HG02623 (cell line): ENCODE measurements around the gene DEUP1.
"Not testable (repeated sequence)": the region's sequence is repeated elsewhere in the genome, so short reads cannot be mapped to it uniquely, and the experiment has no call there.

ENCODE experiments used
- ATAC-seq: cut with Tn5 transposase; IDR thresholded peaks from one replicate; pipeline ENCODE4 v1.9.1; 2021; ENCODE audit warnings: moderate library complexity; ENCODE audit not compliant: unreplicated experiment

The DEUP1 gene

DNA sequence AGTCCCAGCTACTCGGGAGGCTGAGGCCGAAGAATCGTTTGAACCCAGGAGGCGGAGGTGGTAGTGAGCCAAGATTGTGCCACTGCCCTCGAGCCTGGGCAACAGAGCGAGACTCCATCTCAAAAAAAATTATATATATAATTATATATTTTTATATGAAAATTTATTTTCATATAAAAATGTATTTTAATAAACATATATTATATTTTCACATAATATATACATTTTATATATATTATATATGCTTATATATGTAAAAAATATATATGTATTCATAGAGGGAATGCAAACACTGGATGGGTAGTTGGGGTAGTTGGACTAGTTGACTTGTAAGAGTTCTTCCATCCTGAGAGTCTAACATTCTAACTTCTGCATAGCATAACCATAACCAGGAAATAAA lies 20.3 kb downstream of the DEUP1 start:
- ATAC-seq: no peak

- no peak for ATAC-seq
Observed at GRCh38 chr11:93359396-93359795, 28.9 kb downstream of the DEUP1 start.

GRCh38 chr11:93361435-93361834 lies 30.9 kb downstream of the DEUP1 start:
- no peak for ATAC-seq

GRCh38 chr11:93368022-93368421 lies 37.5 kb downstream of the DEUP1 start:
- no peak for ATAC-seq

DNA sequence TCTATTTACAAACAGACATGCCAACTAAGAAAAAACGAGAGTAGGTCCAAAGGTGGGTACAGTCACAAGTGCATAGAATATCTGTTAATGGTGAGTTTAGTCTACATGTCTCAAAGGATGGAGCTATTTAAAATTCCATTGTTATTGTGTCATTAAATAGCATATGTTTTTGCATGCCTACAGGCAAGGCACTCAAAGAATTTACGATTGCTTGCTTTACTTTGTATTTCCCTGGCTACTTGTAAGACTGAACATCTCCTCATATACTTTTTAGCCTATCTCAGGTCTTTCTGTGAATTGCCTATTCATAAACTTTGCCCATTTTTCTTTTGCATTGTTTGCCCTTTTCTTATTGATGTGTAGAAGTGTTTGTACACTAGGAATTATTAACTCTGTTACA lies 39.7 kb downstream of the DEUP1 start:
- ATAC-seq: no peak

DNA sequence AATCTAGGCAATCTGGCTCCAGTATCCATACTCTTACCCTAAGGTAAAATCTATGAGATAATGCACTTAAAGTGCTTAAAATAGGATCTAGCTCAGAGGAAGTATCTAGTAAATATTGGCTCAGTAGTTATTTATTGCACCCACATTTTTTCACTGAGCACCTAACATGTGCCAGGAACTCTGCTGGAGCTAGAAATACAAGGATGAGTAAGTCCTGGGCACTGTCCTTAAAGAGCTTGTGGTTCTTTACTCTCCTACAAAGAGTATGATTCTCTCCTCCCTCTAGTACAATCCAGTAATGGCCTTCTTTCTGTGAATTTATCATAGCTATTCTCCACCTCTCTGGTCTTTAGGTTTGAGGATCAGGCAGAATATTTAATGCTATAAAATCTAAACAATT lies 59.2 kb downstream of the DEUP1 start:
- ATAC-seq: no peak

DNA sequence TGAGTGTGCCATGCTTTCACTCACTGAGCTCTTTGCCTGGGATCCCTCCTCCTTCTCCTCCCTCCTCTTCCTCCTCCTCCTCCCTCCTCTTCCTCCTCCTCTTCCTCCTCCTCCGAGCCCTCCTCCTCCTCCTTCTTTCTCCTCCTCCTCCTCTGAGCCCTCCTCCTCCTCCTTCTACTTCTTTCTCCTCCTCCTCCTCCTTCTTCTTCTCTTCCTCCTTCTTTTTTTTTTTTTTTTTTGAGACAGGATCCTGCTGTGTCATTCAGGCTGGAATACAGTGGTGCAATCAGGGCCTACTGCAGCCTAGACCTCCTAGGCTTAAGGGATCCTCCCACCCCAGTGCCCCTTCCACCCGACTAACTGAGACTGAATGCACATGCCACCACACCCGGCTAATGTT lies 62.3 kb downstream of the DEUP1 start:
- ATAC-seq: no peak

GRCh38 chr11:93393386-93393785 lies 62.8 kb downstream of the DEUP1 start:
- no peak for ATAC-seq

- no peak for ATAC-seq
Observed at GRCh38 chr11:93394488-93394887, 63.9 kb downstream of the DEUP1 start.

DNA sequence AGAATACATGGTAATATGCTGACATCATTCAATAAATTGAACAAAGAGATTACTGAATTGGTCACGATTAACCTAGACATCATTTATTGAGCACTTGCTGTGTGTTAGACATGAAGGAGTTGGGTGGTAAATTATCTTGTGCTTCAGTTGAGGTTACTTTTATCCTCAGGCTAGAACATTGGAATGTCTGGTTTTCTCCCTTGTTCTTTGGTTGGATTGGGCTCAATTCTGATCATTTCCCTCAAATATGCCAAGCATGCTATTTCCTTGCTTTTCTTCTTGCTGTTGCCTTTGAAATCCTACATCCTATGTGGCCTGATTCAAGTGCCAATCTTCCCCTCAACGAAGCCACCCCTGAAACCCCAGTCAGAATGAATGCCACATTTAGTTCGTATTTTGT lies 65.8 kb downstream of the DEUP1 start:
- no peak for ATAC-seq

GRCh38 chr11:93403930-93404329 lies 73.4 kb downstream of the DEUP1 start:
- ATAC-seq: no peak

- no peak for ATAC-seq
Observed at GRCh38 chr11:93407777-93408401, 77.3 kb downstream of the DEUP1 start.

DNA sequence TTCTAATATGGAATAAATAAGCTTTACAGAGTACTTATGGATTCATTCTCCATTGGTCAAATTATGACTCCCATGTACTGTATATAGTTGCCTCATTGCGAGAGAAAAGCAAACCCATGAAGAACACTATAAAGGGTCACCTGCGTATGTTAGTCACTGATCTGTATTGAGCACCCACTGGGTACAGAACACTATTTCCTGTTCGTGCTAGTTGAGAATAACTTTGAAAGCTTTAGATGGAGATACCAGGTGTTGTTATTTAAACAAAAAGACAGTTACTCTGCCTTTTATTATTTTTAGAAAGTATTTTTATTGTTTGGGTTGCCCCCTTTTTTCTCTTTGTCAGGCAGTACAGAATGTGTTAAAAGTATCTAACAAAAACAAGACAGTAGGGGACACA lies 79.9 kb downstream of the DEUP1 start:
- ATAC-seq: no peak

DNA sequence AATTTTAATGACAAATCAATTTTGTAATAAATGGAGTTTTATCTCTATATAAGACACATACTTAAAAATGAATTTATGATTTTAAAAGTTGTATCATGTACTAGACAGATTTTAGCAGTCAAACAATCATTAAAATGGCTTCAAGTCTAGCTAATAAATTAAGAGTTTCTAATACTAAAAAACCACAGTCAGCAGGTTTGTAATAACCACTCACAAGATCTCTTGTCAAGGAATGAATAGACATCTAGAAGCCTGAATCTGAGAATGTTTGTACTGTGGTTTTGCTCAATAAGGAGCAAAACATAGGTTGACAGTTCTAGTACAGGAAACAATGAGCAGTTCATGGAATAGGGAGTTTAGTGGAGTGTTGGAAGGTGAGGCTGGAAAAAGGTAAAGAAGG lies 81.2 kb downstream of the DEUP1 start:
- ATAC-seq: no peak

- ATAC-seq: no peak
Observed at GRCh38 chr11:93432247-93432646, 101.7 kb downstream of the DEUP1 start.

GRCh38 chr11:93443232-93443631 lies 112.7 kb downstream of the DEUP1 start:
- ATAC-seq: not testable (repeated sequence)

DNA sequence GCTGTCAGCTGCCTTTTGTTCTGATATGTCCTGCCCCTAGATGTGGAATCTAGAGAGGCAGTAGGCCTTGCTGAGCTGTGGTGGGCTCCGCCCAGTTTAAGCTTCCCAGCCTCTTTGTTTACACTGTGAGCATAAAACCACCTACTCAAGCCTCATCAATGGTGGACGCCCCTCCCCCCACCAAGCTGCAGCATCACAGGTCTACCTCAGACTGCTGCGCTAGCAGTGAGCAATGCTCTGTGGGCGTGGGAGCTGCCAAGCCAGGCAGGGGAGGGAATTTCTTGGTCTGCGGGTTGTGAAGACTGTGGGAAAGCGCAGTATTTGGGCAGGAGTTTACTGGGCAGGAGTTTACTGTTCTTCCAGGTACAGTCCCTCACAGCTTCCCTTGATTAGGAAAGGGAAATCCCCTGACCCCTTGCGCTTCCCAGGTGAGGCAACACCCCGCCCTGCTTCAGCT lies 114.1 kb downstream of the DEUP1 start:
- no peak for ATAC-seq

- no peak for ATAC-seq
Observed at GRCh38 chr11:93458286-93458685, 127.7 kb downstream of the DEUP1 start.

GRCh38 chr11:93463666-93464065 lies 133.1 kb downstream of the DEUP1 start:
- ATAC-seq: not testable (repeated sequence)

DNA sequence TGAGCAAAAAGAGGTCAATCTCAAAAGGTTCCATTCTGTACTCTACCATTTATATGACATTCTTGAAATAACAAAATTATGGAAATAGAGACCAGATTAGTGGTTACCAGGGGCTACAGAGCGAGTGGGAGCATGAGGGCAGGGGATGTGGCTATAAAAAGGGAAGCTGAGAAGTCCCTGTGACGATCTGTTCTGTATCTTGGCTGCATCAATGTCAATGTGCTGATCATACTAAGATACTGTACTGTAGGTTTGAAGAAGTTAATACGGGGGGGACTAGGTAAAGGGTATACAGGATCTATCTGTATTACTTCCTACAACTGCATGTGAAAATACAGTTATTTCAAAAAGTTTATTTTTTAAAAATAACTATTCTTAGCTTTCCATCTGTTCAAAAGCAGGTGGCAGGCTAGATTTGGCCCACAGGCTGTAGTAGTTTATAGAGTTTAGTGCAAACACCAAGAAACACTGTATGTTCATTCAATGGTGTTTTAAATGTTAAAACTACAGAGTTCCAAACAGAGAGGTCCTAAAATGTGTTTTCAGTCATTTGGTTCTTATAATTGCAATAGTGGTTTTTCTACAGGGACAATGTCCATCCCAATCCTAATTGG lies 134.5 kb downstream of the DEUP1 start:
- ATAC-seq: no peak

GRCh38 chr11:93467054-93467453 lies 136.5 kb downstream of the DEUP1 start:
- ATAC-seq: no peak

DNA sequence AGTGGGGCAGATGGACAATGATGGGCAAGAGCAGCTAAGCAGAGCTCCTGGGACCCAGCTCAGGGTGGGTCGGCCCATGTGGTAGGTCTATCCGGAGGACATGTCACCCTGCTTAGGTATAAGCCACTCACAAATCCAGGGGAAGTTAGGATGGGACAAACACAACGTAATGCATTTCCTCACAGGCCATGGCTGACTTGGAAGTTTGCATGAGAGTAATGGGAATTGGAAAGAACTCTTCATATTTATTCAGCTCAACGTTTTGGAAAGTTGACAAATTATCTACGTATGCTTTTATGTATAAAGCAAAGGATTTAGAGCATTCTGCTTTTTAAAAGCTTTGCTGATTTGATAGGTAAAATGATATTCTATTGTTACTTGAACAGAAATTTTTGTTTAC lies 137.7 kb downstream of the DEUP1 start:
- ATAC-seq: no peak

DNA sequence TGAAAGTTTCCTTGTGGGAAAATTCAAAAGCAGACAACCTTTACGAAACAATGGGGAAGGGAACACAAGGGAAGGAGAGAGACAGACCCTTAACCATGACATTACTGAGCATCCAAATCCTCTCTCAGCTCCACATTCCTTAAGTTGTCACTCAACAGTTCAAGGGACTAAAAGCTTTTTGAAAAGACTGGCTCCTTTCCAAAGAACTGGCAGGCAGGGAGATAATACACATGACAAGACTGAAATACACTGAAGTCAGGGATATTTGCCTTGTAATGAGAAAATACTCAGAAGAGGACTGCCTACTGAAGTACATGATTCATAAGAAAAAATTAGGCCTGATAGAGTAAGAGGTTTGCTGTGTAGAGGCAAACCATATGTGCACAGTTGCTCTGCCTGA lies 143.6 kb downstream of the DEUP1 start:
- no peak for ATAC-seq
